HepG2 (cell line): Measurements from ENCODE around the gene ARHGAP33. TPM values are rescaled to one million over a fixed set of nuclear protein-coding genes. Genes with fewer than 3 reads are reported as not detected.

Source experiments
- ADNP ChIP-seq: sonication (generic); formaldehyde crosslinking; IDR thresholded peaks from 2 replicates; pipeline ENCODE4 v1.4.0; 2020; ENCODE audit warnings: missing genetic modification reagents
- CREBL2 ChIP-seq: sonication (generic); formaldehyde crosslinking; IDR thresholded peaks from 2 replicates; pipeline ENCODE4 v1.8.1; 2023; ENCODE audit warnings: missing genetic modification reagents, mild to moderate bottlenecking, borderline replicate concordance
- E2F2 ChIP-seq: sonication (generic); formaldehyde crosslinking; IDR thresholded peaks from 2 replicates; pipeline ENCODE4 v1.4.0; 2020; ENCODE audit warnings: missing genetic modification reagents, borderline replicate concordance
- GMEB1 ChIP-seq: sonication (generic); formaldehyde crosslinking; IDR thresholded peaks from 2 replicates; pipeline ENCODE4 v1.5.1; 2020; ENCODE audit warnings: missing genetic modification reagents, mild to moderate bottlenecking, borderline replicate concordance
- GTF2F1 ChIP-seq: fragments of 150-350 bp; IDR thresholded peaks from 2 replicates; pipeline ENCODE4 v1.6.1; 2014; ENCODE audit warnings: low read length
- HMG20B ChIP-seq: conservative IDR thresholded peaks from 2 replicates; pipeline ENCODE4 v1.6.1; 2016; ENCODE audit warnings: missing genetic modification reagents, missing compliant biosample characterization
- LBX2 ChIP-seq: sonication (generic); formaldehyde crosslinking; IDR thresholded peaks from 2 replicates; pipeline ENCODE4 v1.5.0; 2020; ENCODE audit warnings: missing genetic modification reagents, mild to moderate bottlenecking, borderline replicate concordance
- MYC ChIP-seq: sonication (generic); formaldehyde crosslinking; IDR thresholded peaks from 2 replicates; pipeline ENCODE4 v1.9.0; 2021; ENCODE audit warnings: missing genetic modification reagents, borderline replicate concordance
- NKX3-1 ChIP-seq: sonication (generic); formaldehyde crosslinking; IDR thresholded peaks from 2 replicates; pipeline ENCODE4 v1.5.0; 2020; ENCODE audit warnings: missing genetic modification reagents
- PHF21A ChIP-seq: sonication (generic); formaldehyde crosslinking; IDR thresholded peaks from 2 replicates; pipeline ENCODE4 v1.5.0; 2020; ENCODE audit warnings: mild to moderate bottlenecking, missing genetic modification reagents
- PLRG1 ChIP-seq: fragments of 450-650 bp; conservative IDR thresholded peaks from 2 replicates; pipeline ENCODE4 v1.6.1; 2016
- RARA ChIP-seq: IDR thresholded peaks from 2 replicates; pipeline ENCODE4 v1.6.1; 2016; ENCODE audit warnings: missing genetic modification reagents, missing compliant biosample characterization
- REPIN1 ChIP-seq: sonication (generic); formaldehyde crosslinking; IDR thresholded peaks from 2 replicates; pipeline ENCODE4 v1.8.0; 2022; ENCODE audit warnings: missing genetic modification reagents, low read depth, mild to moderate bottlenecking, borderline replicate concordance
- RXRA ChIP-seq: sonication (generic); formaldehyde crosslinking; IDR thresholded peaks from 2 replicates; pipeline ENCODE4 v1.5.1; 2020; ENCODE audit warnings: missing genetic modification reagents
- SOX6 ChIP-seq, 2 experiments: fragments of 450-650 bp in 1 of 2; sonication (generic) in 1 of 2; formaldehyde crosslinking in 1 of 2; IDR thresholded peaks; 2 replicates each; pipeline versions ENCODE4 v1.4.0 to v1.6.1; 2017 to 2020; ENCODE audit warnings: antibody characterized with exemption in 1 of 2, mild to moderate bottlenecking in 1 of 2, missing genetic modification reagents in 1 of 2
- ZBTB39 ChIP-seq: sonication (generic); formaldehyde crosslinking; IDR thresholded peaks from 2 replicates; pipeline ENCODE4 v1.5.0; 2020; ENCODE audit warnings: missing genetic modification reagents
- ZFP62 ChIP-seq: sonication (generic); formaldehyde crosslinking; IDR thresholded peaks from 2 replicates; pipeline ENCODE4 v1.4.0; 2020; ENCODE audit warnings: missing genetic modification reagents
- ZNF33B ChIP-seq: sonication (generic); formaldehyde crosslinking; IDR thresholded peaks from 2 replicates; pipeline ENCODE4 v1.5.1; 2020; ENCODE audit warnings: mild to moderate bottlenecking, missing genetic modification reagents
- ZNF44 ChIP-seq: sonication (generic); formaldehyde crosslinking; IDR thresholded peaks from 2 replicates; pipeline ENCODE4 v1.5.1; 2020; ENCODE audit warnings: mild to moderate bottlenecking, missing genetic modification reagents
- ZNF614 ChIP-seq: IDR thresholded peaks from 2 replicates; pipeline ENCODE4 v1.6.1; 2018; ENCODE audit warnings: missing biosample characterization, missing genetic modification reagents, inconsistent platforms, borderline replicate concordance
- ZNF713 ChIP-seq: sonication (generic); formaldehyde crosslinking; IDR thresholded peaks from 2 replicates; pipeline ENCODE4 v1.4.0; 2020; ENCODE audit warnings: mild to moderate bottlenecking, missing genetic modification reagents
- polyA plus RNA-seq, 8 experiments: library from polyadenylated mRNA; depleted of rRNA in 3 of 8; stranded (reverse) in 7 of 8; unstranded in 1 of 8; fragments of >200 nt; fragmentation: Illumina TruSeq in 4 of 8; extraction: Trizol in 4 of 8; gene quantifications; 2 replicates each; pipeline versions ENCODE4 v1.2.1 to v1.2.3, GENCODE V29; 2011 to 2016; ENCODE audit warnings: low read depth in 4 of 8, missing spikeins in 1 of 8, mixed read lengths in 1 of 8; ENCODE audit not compliant: insufficient read depth in 1 of 8
- total RNA-seq, 5 experiments: library from RNA; depleted of rRNA; stranded (reverse); fragments of >200 nt; fragmentation: Illumina TruSeq; extraction: Trizol; gene quantifications; 2 replicates each; pipeline ENCODE4 v1.2.3, GENCODE V29; 2016; ENCODE audit warnings: low read depth in 1 of 5

ARHGAP33 gene
- total and polyA plus RNA-seq, 2 of the 13 experiments (the other 11 are each of a cell fraction or from before 2014, with no cell fraction given), result 1.3 to 2.7 TPM

- no peak for TF ChIP-seq LBX2
- 0 out of 2 replicates have a peak, but pooled peaks have one; percentile 30 for TF ChIP-seq ADNP (CRISPR knock-in tag)
- no peak for TF ChIP-seq RARA
- peak; percentile 94; the same call in 1 of the 2 replicates for TF ChIP-seq MYC (CRISPR knock-in tag)
- peak; percentile 54; the same call in 1 of the 2 replicates for TF ChIP-seq ZNF614 (CRISPR knock-in tag)
- TF ChIP-seq SOX6 (IDR thresholded peaks at IDR 0.05), result no peak
- TF ChIP-seq SOX6 (CRISPR knock-in tag; IDR thresholded peaks at IDR 0.05), result no peak
- TF ChIP-seq GMEB1 (CRISPR knock-in tag), result peak; percentile 34; the same call in 1 of the 2 replicates
- no peak for TF ChIP-seq CREBL2 (CRISPR knock-in tag)
- no peak for TF ChIP-seq ZBTB39 (CRISPR knock-in tag)
- TF ChIP-seq RXRA, result peak; percentile 1; the same call in 1 of the 2 replicates
- TF ChIP-seq REPIN1, result no peak
- TF ChIP-seq PLRG1, result no peak
- TF ChIP-seq ZFP62 (CRISPR knock-in tag), result no peak
- 0 out of 2 replicates have a peak, but pooled peaks have one; percentile 9 for TF ChIP-seq HMG20B (CRISPR knock-in tag)
- TF ChIP-seq GTF2F1, result no peak
- 0 out of 2 replicates have a peak, but pooled peaks have one; percentile 27 for TF ChIP-seq PHF21A (CRISPR knock-in tag)
- 0 out of 2 replicates have a peak, but pooled peaks have one; percentile 19 for TF ChIP-seq ZNF33B (CRISPR knock-in tag)
- TF ChIP-seq ZNF713 (CRISPR knock-in tag), result no peak
- no peak for TF ChIP-seq E2F2
- no peak for TF ChIP-seq NKX3-1 (CRISPR knock-in tag)
- no peak for TF ChIP-seq ZNF44 (CRISPR knock-in tag)
Observed at GRCh38 chr19:35813043-35813890, 37.9 kb downstream of the ARHGAP33 start (continued).
